HEK293T (cell line): ENCODE results near the gene ARMCX1.
"Not testable (repeated sequence)": the region's sequence is repeated elsewhere in the genome, so short reads cannot be mapped to it uniquely, and the experiment has no call there.

Experiments used
- CTCF ChIA-PET: fragments of 350-600 bp; formaldehyde crosslinking; extraction: SDS; loops from one replicate; lab custom pipeline; 2021; ENCODE audit warnings: antibody characterized with exemption, inconsistent platforms; lab: Yijun Ruan, JAX
- POLR2A ChIA-PET: fragments of 350-600 bp; formaldehyde crosslinking; extraction: SDS; loops from one replicate; lab custom pipeline; 2020; ENCODE audit warnings: antibody characterized with exemption, inconsistent platforms; lab: Yijun Ruan, JAX
- DNase-seq: peaks from one replicate; pipeline ENCODE4 v3.0.0; 2012; ENCODE audit warnings: mixed read lengths; ENCODE audit errors: extremely low spot score
- ARNT ChIP-seq: fragments of 450-650 bp; IDR thresholded peaks from 2 replicates; pipeline ENCODE4 v1.6.1; 2017; ENCODE audit warnings: mild to moderate bottlenecking
- BHLHE40 ChIP-seq: fragments of 450-650 bp; IDR thresholded peaks from 2 replicates; pipeline ENCODE4 v1.6.1; 2016; ENCODE audit warnings: mild to moderate bottlenecking, moderate library complexity, borderline replicate concordance
- CTBP1 ChIP-seq: fragments of 450-650 bp; IDR thresholded peaks from 2 replicates; pipeline ENCODE4 v1.6.1; 2016; ENCODE audit warnings: borderline replicate concordance
- ELF4 ChIP-seq: fragments of 450-650 bp; IDR thresholded peaks from 2 replicates; pipeline ENCODE4 v1.6.1; 2017; ENCODE audit warnings: antibody characterized with exemption
- FOXA1 ChIP-seq: fragments of 450-650 bp; IDR thresholded peaks from 2 replicates; pipeline ENCODE4 v1.6.1; 2016; ENCODE audit warnings: mild to moderate bottlenecking
- FOXK2 ChIP-seq: fragments of 450-650 bp; IDR thresholded peaks from 2 replicates; pipeline ENCODE4 v1.6.1; 2016; ENCODE audit warnings: mild to moderate bottlenecking
- FOXM1 ChIP-seq: fragments of 450-650 bp; IDR thresholded peaks from 2 replicates; pipeline ENCODE4 v1.6.1; 2017; ENCODE audit warnings: mild to moderate bottlenecking, borderline replicate concordance
- HDGF ChIP-seq: fragments of 450-650 bp; IDR thresholded peaks from 2 replicates; pipeline ENCODE4 v1.6.1; 2017; ENCODE audit warnings: antibody characterized with exemption, borderline replicate concordance
- L3MBTL2 ChIP-seq: fragments of 450-650 bp; conservative IDR thresholded peaks from 2 replicates; pipeline ENCODE4 v1.6.1; 2016; ENCODE audit warnings: mild to moderate bottlenecking
- LEF1 ChIP-seq: fragments of 450-650 bp; IDR thresholded peaks from 2 replicates; pipeline ENCODE4 v1.6.1; 2017; ENCODE audit warnings: mild to moderate bottlenecking, borderline replicate concordance
- NFRKB ChIP-seq: fragments of 450-650 bp; IDR thresholded peaks from 2 replicates; pipeline ENCODE4 v1.6.1; 2016; ENCODE audit warnings: mild to moderate bottlenecking, moderate library complexity
- SP1 ChIP-seq: fragments of 450-650 bp; IDR thresholded peaks from 2 replicates; pipeline ENCODE4 v1.6.1; 2017
- SUZ12 ChIP-seq: fragments of 450-650 bp; IDR thresholded peaks from 2 replicates; pipeline ENCODE4 v1.6.1; 2016; ENCODE audit warnings: mild to moderate bottlenecking
- TARDBP ChIP-seq: fragments of 450-650 bp; IDR thresholded peaks from 2 replicates; pipeline ENCODE4 v1.6.1; 2016
- ZNF384 ChIP-seq: fragments of 450-650 bp; IDR thresholded peaks from 2 replicates; pipeline ENCODE4 v1.6.1; 2016
- TF ChIP-seq, protein P1 (sequence below): fragments of 450-650 bp; IDR thresholded peaks from 2 replicates; pipeline ENCODE4 v1.6.1; 2016

Gene ARMCX1

GRCh38 chrX:101550362-101550750 is at the start of gene ARMCX1:
Gene ARMCX1 (plus strand): TSS chrX:101550547. CDS start chrX:101552931, 2,384 bp downstream.
- ChIA-PET CTCF (no interaction called here), POLR2A (no interaction called here)
- TF ChIP-seq LEF1, result no peak
- no peak for TF ChIP-seq ELF4
- TF ChIP-seq, protein P1, sequence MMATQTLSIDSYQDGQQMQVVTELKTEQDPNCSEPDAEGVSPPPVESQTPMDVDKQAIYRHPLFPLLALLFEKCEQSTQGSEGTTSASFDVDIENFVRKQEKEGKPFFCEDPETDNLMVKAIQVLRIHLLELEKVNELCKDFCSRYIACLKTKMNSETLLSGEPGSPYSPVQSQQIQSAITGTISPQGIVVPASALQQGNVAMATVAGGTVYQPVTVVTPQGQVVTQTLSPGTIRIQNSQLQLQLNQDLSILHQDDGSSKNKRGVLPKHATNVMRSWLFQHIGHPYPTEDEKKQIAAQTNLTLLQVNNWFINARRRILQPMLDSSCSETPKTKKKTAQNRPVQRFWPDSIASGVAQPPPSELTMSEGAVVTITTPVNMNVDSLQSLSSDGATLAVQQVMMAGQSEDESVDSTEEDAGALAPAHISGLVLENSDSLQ, result no peak
- no peak for TF ChIP-seq ARNT
- no peak for TF ChIP-seq HDGF
- TF ChIP-seq SUZ12, result no peak
- TF ChIP-seq FOXM1, result no peak
- TF ChIP-seq ZNF384, result no peak
- no peak for TF ChIP-seq SP1
- TF ChIP-seq CTBP1, result no peak
- no peak for TF ChIP-seq NFRKB
- no peak for TF ChIP-seq BHLHE40
- TF ChIP-seq TARDBP, result no peak
- TF ChIP-seq FOXK2, result no peak
- TF ChIP-seq FOXA1, result no peak
- DNase-seq, result no peak

- POLR2A ChIA-PET, CTCF ChIA-PET, DNase-seq: not testable (repeated sequence)
These were observed 47.4 kb upstream of the ARMCX1 start for GRCh38 chrX:101502929-101503328.

DNA sequence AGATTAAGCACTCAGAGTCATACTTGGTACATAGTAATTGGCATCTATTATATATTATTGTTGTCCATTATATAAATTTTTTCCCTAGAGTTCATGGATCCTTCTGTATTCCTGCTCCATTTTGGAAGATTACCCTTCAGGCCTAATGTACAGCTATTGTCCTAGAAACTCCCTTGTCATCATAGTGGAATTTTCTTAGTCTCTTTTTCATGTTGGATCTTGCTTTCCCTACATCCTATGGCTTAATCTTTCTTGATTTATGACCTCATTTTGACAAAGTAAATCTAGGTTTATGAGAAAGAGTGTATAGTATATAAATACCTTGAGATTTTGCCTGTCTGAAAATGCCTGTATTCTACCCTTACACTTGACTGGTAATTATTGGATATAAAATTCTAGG is 43.0 kb upstream of the ARMCX1 start:
- ChIA-PET CTCF (no interaction called here), POLR2A (no interaction called here)
- TF ChIP-seq, protein P1, result no peak
- TF ChIP-seq HDGF (no peak), FOXK2 (no peak)
- DNase-seq, result no peak

DNA sequence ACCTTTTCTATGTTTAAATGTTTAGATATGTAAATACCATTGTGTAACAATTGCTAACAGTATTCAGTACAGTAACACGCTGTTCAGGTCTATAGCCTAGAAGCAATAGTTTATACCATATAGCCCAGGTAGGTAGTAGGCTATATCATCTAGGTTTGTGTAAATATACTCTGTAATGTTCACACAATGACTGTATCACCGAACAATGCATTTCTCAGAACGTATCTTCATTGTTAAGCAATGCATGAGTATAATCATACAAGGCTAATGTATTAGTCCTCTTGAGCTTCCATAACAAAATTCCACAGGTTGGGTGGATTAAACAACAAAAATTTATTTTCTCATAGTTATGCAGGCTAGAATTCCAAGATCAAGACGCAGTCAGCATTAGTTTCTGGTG is 42.4 kb upstream of the ARMCX1 start:
- TF ChIP-seq HDGF (no peak), FOXA1 (no peak), BHLHE40 (no peak), NFRKB (no peak), TARDBP (no peak), SP1 (no peak), ELF4 (no peak), ARNT (no peak), LEF1 (no peak), FOXK2 (no peak), CTBP1 (no peak), ZNF384 (no peak), SUZ12 (no peak), L3MBTL2 (no peak), FOXM1 (no peak)
- TF ChIP-seq, protein P1, result no peak
- CTCF ChIA-PET, result no interaction called here
- POLR2A ChIA-PET, result no interaction called here
- DNase-seq, result no peak

DNA sequence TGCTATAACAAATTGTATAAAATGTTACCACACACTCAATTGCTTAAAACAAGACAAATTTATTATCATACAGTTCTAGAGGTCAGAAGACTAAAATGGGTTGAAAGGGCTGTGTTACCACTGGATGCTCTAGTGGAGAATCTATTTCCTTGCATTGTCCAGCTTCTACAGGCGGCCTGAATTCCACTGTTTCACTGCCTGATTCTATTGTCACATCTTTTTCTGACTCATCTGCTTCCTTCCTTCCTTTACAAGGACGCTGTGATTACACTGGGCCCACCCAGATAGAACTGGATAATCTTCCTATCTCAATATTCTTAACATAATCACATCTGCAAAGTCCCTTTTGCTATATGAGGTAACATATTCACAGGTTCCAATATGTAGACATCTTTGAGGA is 19.4 kb upstream of the ARMCX1 start:
- TF ChIP-seq CTBP1 (no peak), NFRKB (no peak), FOXA1 (no peak), L3MBTL2 (no peak), BHLHE40 (no peak), ARNT (no peak), ZNF384 (no peak), FOXK2 (no peak), SP1 (no peak), ELF4 (no peak), TARDBP (no peak), HDGF (no peak), SUZ12 (no peak)
- TF ChIP-seq, protein P1, result no peak
- CTCF ChIA-PET, result no interaction called here
- POLR2A ChIA-PET, result no interaction called here
- DNase-seq, result no peak

DNA sequence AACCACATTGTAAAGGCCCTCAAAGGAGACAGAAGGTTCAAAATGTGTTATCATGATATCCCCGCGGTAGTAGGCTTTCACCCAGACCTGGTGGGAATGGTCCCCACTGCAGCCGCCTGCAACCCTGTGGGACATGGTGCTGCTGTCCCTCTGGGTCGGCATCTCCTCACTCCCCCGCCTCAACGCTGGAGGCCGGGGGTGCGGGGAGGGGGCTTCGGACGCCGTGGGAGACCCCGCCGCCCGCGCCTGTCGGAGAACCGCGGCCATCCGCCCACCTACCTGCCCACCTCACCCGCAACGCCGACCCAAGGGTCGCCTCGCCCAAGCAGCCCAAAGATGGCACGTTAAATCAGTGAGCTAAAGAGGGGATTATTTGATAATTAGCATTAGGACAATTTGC is 11.2 kb upstream of the ARMCX1 start:
- TF ChIP-seq, protein P1, result no peak
- TF ChIP-seq ELF4, result no peak
- ChIA-PET POLR2A (no interaction called here), CTCF (no interaction called here)
- DNase-seq, result no peak
